PC-3 (cell line): ENCODE results near the gene LPCAT1. TPM values are rescaled to one million over a fixed set of nuclear protein-coding genes. Genes with fewer than 3 reads are reported as not detected.

ENCODE experiments used
- ATAC-seq: fragments of 200-7000 bp; cut with Tn5 transposase; 2 replicates; pipeline ENCODE4 v1.9.1; 2020; ENCODE audit warnings: mild to moderate bottlenecking, moderate library complexity
- BruUV-seq: library from RNA; stranded (reverse); fragments of 400-500 nt; replicated peaks from 2 replicates; lab custom pipeline; 2021; lab: Mats Ljungman, UMichigan
- CTCF ChIA-PET: fragments of 300-600 bp; sonication (Branson Sonifier 250); formaldehyde crosslinking; loops from one replicate; lab custom pipeline; 2022; ENCODE audit warnings: antibody characterized with exemption; lab: Charles Lee
- POLR2A ChIA-PET: fragments of 300-600 bp; sonication (Branson Sonifier 250); formaldehyde crosslinking; loops from one replicate; lab custom pipeline; 2022; ENCODE audit warnings: antibody characterized with exemption; ENCODE audit not compliant: unreplicated experiment; lab: Charles Lee
- DNase-seq: peaks from one replicate; pipeline ENCODE4 v3.0.0-alpha.2; 2015
- H2AFZ ChIP-seq: fragments of 300-600 bp; sonication (generic); 2 replicates; pipeline ENCODE4 v1.6.0; 2016; ENCODE audit warnings: antibody characterized with exemption, low read length
- H3F3A ChIP-seq: fragments of 300-600 bp; sonication (generic); one replicate; pipeline ENCODE4 v1.6.0; 2017; ENCODE audit warnings: antibody characterized with exemption, low read length, control low read depth, mild to moderate bottlenecking; ENCODE audit not compliant: unreplicated experiment
- H3K27ac ChIP-seq: fragments of 300-600 bp; sonication (generic); 2 replicates; pipeline ENCODE4 v1.5.1; 2016; ENCODE audit warnings: mild to moderate bottlenecking, low read length
- H3K27me3 ChIP-seq: fragments of 300-600 bp; sonication (generic); 2 replicates; pipeline ENCODE4 v1.6.1; 2016; ENCODE audit warnings: low read length, mixed read lengths
- H3K36me3 ChIP-seq: fragments of 300-600 bp; sonication (generic); 2 replicates; pipeline ENCODE4 v1.6.1; 2016; ENCODE audit warnings: low read depth, mixed run types, low read length, mixed read lengths
- H3K4me1 ChIP-seq: fragments of 300-600 bp; sonication (generic); 2 replicates; pipeline ENCODE4 v1.5.1; 2016; ENCODE audit warnings: low read length; ENCODE audit not compliant: insufficient read depth
- H3K4me2 ChIP-seq: fragments of 300-600 bp; sonication (generic); 2 replicates; pipeline ENCODE4 v1.6.0; 2016; ENCODE audit warnings: low read length
- H3K4me3 ChIP-seq: fragments of 300-600 bp; sonication (generic); 2 replicates; pipeline ENCODE4 v1.5.1; 2016; ENCODE audit warnings: mild to moderate bottlenecking, low read length, mixed read lengths
- H3K79me2 ChIP-seq: fragments of 300-600 bp; sonication (generic); 2 replicates; pipeline ENCODE4 v1.6.1; 2017; ENCODE audit warnings: low read length, mixed read lengths
- H3K9ac ChIP-seq: fragments of 300-600 bp; sonication (generic); 2 replicates; pipeline ENCODE4 v1.6.0; 2016; ENCODE audit warnings: mild to moderate bottlenecking, low read length
- H3K9me2 ChIP-seq: fragments of 300-600 bp; sonication (generic); replicated peaks from 2 replicates; pipeline ENCODE4 v1.6.1; 2016; ENCODE audit warnings: mixed run types, low read length, mixed read lengths
- H3K9me3 ChIP-seq: fragments of 300-600 bp; sonication (generic); 2 replicates; pipeline ENCODE4 v1.6.1; 2016; ENCODE audit warnings: low read length, mixed read lengths
- H4K20me1 ChIP-seq: fragments of 300-600 bp; sonication (generic); 2 replicates; pipeline ENCODE4 v1.6.1; 2016; ENCODE audit warnings: low read length, mixed read lengths
- EZH2 ChIP-seq: fragments of 300-600 bp; sonication (generic); IDR thresholded peaks from one replicate; pipeline ENCODE4 v1.6.1; 2017; ENCODE audit warnings: antibody characterized with exemption, mild to moderate bottlenecking, low read length; ENCODE audit not compliant: unreplicated experiment
- EZH2phosphoT487 ChIP-seq: fragments of 300-600 bp; sonication (generic); IDR thresholded peaks from 2 replicates; pipeline ENCODE4 v1.6.1; 2018; ENCODE audit warnings: mild to moderate bottlenecking, antibody characterized with exemption, low read length, borderline replicate concordance
- intact Hi-C: fragments of 100-400 bp; cut with micrococcal nuclease; formaldehyde crosslinking; loops from 2 replicates; pipeline ENCODE4 v1.9.0; 2023
- total RNA-seq: library from RNA; depleted of rRNA; stranded (reverse); fragments of >200 nt; gene quantifications from 2 replicates; pipeline ENCODE4 v1.2.3, GENCODE V29; 2014
- TF ChIP-seq, protein P1 (sequence below): fragments of 300-600 bp; sonication (generic); conservative IDR thresholded peaks from 2 replicates; pipeline ENCODE4 v1.5.1; 2017; ENCODE audit warnings: antibody characterized with exemption, low read depth, mild to moderate bottlenecking, low read length

LPCAT1 gene
- total RNA-seq, 1 experiment from 2014 or later: 121 TPM

DNA sequence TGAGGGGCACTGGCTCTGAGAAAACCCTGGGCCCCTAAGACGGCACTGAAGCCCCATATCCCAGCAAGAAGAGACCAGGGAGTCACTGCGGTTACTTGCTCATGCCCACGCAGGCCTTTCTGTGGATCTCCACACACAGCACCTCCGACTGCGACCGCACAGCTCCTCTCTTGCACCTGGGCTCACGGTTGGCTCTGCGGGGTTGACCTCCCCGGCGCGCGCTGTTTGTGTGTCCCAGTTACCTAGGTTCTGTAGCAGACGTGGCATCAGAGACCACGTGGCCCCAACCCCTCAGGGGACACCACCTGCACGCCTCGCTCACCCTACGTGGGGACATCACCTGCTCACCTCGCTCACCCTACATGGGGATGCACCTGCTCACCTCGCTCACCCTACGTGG lies 12.7 kb downstream of the LPCAT1 start:
- Histone ChIP-seq H2AFZ (no peak overlapping the region), H3K27ac (no peak overlapping the region), H3K4me2 (no peak overlapping the region), H3K27me3 (no peaks in the 10 kb centered on the region), H3K9ac (no peak overlapping the region), H3K79me2 (peaks cover 100% of the 10 kb centered on the region), H4K20me1 (peaks cover 37% of the 10 kb centered on the region), H3K9me2 (no peaks in the 10 kb centered on the region), H3K9me3 (no peaks in the 10 kb centered on the region), H3K4me1 (peaks cover 39% of the 10 kb centered on the region), H3K36me3 (peaks cover 46% of the 10 kb centered on the region), H3K4me3 (no peak overlapping the region), H3F3A (no peaks in the 10 kb centered on the region)
- DNase-seq (no peak), ATAC-seq (no peak)
- ChIA-PET CTCF (interaction anchor here (1.4 kb wide), 1 partner anchor 134 kb away, joined by 3 read pairs; no protein-coding TSS in a partner anchor), POLR2A (no interaction called here)
- BruUV-seq: no TSS peak
- TF ChIP-seq, protein P1, sequence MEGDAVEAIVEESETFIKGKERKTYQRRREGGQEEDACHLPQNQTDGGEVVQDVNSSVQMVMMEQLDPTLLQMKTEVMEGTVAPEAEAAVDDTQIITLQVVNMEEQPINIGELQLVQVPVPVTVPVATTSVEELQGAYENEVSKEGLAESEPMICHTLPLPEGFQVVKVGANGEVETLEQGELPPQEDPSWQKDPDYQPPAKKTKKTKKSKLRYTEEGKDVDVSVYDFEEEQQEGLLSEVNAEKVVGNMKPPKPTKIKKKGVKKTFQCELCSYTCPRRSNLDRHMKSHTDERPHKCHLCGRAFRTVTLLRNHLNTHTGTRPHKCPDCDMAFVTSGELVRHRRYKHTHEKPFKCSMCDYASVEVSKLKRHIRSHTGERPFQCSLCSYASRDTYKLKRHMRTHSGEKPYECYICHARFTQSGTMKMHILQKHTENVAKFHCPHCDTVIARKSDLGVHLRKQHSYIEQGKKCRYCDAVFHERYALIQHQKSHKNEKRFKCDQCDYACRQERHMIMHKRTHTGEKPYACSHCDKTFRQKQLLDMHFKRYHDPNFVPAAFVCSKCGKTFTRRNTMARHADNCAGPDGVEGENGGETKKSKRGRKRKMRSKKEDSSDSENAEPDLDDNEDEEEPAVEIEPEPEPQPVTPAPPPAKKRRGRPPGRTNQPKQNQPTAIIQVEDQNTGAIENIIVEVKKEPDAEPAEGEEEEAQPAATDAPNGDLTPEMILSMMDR: no peak
- TF ChIP-seq EZH2phosphoT487 (no peak), EZH2 (no peak)
- intact Hi-C loops: no loop called here

DNA sequence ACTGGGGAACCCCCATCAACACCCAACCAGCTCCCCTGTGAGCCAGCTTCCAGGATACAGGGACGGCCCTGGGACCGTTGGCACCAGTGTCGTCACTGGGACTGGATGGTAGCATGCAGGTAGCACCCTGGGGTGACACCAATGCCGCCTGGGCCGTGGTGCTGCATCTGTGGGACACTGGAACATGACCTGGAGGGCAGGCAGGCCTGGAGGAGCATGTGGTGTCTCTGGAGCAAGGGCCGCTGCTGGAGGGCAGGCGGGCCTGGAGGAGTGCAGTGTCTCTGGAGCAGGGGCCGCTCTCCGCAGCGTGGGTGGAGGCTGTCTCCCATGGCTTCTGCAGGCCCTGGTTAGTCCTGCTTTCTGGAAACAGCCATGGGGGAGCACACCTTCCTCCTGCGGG lies 13.1 kb downstream of the LPCAT1 start:
- H2AFZ ChIP-seq: no peak overlapping the region
- H3K27me3 ChIP-seq: no peaks in the 10 kb centered on the region
- H3K4me3 ChIP-seq: no peak overlapping the region
- CTCF ChIA-PET: no interaction called here
- peaks cover 35% of the 10 kb centered on the region for H3K4me1 ChIP-seq
- no peaks in the 10 kb centered on the region for H3K9me2 ChIP-seq
- no peak overlapping the region for H3K9ac ChIP-seq
- H4K20me1 ChIP-seq: peaks cover 42% of the 10 kb centered on the region
- no peak for ATAC-seq
- no peak overlapping the region for H3K27ac ChIP-seq
- no TSS peak for BruUV-seq
- no peaks in the 10 kb centered on the region for H3K9me3 ChIP-seq
- H3F3A ChIP-seq: no peaks in the 10 kb centered on the region
- intact Hi-C loops: no loop called here
- H3K79me2 ChIP-seq: peaks cover 100% of the 10 kb centered on the region
- TF ChIP-seq, protein P1: no peak
- TF ChIP-seq EZH2 (no peak), EZH2phosphoT487 (no peak)
- no peak overlapping the region for H3K4me2 ChIP-seq
- DNase-seq: no peak
- POLR2A ChIA-PET: no interaction called here
- peaks cover 43% of the 10 kb centered on the region for H3K36me3 ChIP-seq

DNA sequence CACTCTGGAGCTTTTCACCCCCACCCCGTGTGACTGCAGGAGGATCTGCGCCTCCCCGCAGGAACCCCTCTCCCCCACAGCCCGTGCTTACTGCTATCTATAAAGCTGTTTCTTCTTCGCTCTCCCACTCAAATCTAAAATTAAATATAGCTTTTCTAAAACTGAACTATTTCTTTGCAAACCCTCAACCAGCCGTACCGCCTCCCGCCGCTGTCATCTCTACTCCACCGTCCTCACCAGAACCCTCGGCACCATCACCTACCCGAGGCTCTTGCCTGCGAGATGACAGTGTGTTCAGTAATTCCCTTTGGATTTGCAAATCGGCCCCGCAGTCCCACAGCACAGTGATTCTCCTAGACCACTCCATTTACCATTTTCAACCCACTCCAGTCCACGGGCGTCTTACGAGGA lies 13.6 kb downstream of the LPCAT1 start:
- no peaks in the 10 kb centered on the region for H3K27me3 ChIP-seq
- H3K4me1 ChIP-seq: peaks cover 30% of the 10 kb centered on the region
- no peaks in the 10 kb centered on the region for H3K9me2 ChIP-seq
- no peak overlapping the region for H3K4me2 ChIP-seq
- H3F3A ChIP-seq: no peaks in the 10 kb centered on the region
- TF ChIP-seq EZH2phosphoT487 (no peak), EZH2 (no peak)
- TF ChIP-seq, protein P1: no peak
- ATAC-seq: no peak
- BruUV-seq: no TSS peak
- peaks cover 42% of the 10 kb centered on the region for H3K36me3 ChIP-seq
- H3K9ac ChIP-seq: no peak overlapping the region
- H3K79me2 ChIP-seq: peaks cover 100% of the 10 kb centered on the region
- no peak overlapping the region for H3K27ac ChIP-seq
- intact Hi-C loops: no loop called here
- DNase-seq: no peak
- peaks cover 46% of the 10 kb centered on the region for H4K20me1 ChIP-seq
- POLR2A ChIA-PET: no interaction called here
- H3K9me3 ChIP-seq: no peaks in the 10 kb centered on the region
- no peak overlapping the region for H2AFZ ChIP-seq
- CTCF ChIA-PET: no interaction called here
- no peak overlapping the region for H3K4me3 ChIP-seq
